Activated CD8-positive, alpha-beta memory T cell treated with anti-CD3 and anti-CD28 coated beads, Interleukin-2, amount 50 U/mL, for 48 hours (primary cell): ENCODE measurements around the gene FBXO46.
"Not testable (repeated sequence)": the region's sequence is repeated elsewhere in the genome, so short reads cannot be mapped to it uniquely, and the experiment has no call there.

Source experiments
- DNase-seq: peaks from one replicate; pipeline ENCODE4 v3.0.0-alpha.2; 2020

FBXO46 gene

GRCh38 chr19:45717983-45718650 lies 12.6 kb downstream of the FBXO46 start:
- peak; percentile 63 for DNase-seq

- DNase-seq: peak; percentile 98
Observed at GRCh38 chr19:45717131-45717982, 13.3 kb downstream of the FBXO46 start.

GRCh38 chr19:45716359-45717130 lies 14.2 kb downstream of the FBXO46 start:
- DNase-seq: peak; percentile 64

- no peak for DNase-seq
Observed at GRCh38 chr19:45715139-45715538, 15.6 kb downstream of the FBXO46 start.

- no peak for DNase-seq
Observed at GRCh38 chr19:45713141-45713540, 17.6 kb downstream of the FBXO46 start.

- no peak for DNase-seq
Observed at GRCh38 chr19:45712699-45713067, 18.0 kb downstream of the FBXO46 start.

GRCh38 chr19:45711851-45712698 lies 18.6 kb downstream of the FBXO46 start:
- no peak for DNase-seq

- no peak for DNase-seq
Observed at GRCh38 chr19:45710356-45711130, 20.2 kb downstream of the FBXO46 start.

GRCh38 chr19:45705710-45706415 lies 24.8 kb downstream of the FBXO46 start:
- no peak for DNase-seq

GRCh38 chr19:45705115-45705514 lies 25.6 kb downstream of the FBXO46 start:
- no peak for DNase-seq

- DNase-seq: no peak
Observed at GRCh38 chr19:45701676-45702075, 29.0 kb downstream of the FBXO46 start.

GRCh38 chr19:45693106-45693788 lies 37.4 kb downstream of the FBXO46 start:
- peak; percentile 94 for DNase-seq

- peak; percentile 94 for DNase-seq
Observed at GRCh38 chr19:45692187-45693105, 38.2 kb downstream of the FBXO46 start, which contains the start of gene QPCTL. Gene QPCTL (plus strand): TSS chr19:45692666. CDS start chr19:45692704, 38 bp downstream.

GRCh38 chr19:45691516-45692186 lies 39.0 kb downstream of the FBXO46 start, which contains the start of gene SNRPD2:
Gene SNRPD2 (minus strand): TSS chr19:45691953. CDS start chr19:45691888, 65 bp downstream.
- peak; percentile 96 for DNase-seq

GRCh38 chr19:45687599-45687998 lies 43.1 kb downstream of the FBXO46 start:
- no peak for DNase-seq

- DNase-seq: not testable (repeated sequence)
Observed at GRCh38 chr19:45685045-45685444, 45.7 kb downstream of the FBXO46 start.

GRCh38 chr19:45682908-45683307 lies 47.8 kb downstream of the FBXO46 start:
- DNase-seq: no peak

GRCh38 chr19:45682117-45682516 lies 48.6 kb downstream of the FBXO46 start:
- no peak for DNase-seq
